ENCODE measurements around the gene TNKS1BP1.

TNKS1BP1 gene, protein sequence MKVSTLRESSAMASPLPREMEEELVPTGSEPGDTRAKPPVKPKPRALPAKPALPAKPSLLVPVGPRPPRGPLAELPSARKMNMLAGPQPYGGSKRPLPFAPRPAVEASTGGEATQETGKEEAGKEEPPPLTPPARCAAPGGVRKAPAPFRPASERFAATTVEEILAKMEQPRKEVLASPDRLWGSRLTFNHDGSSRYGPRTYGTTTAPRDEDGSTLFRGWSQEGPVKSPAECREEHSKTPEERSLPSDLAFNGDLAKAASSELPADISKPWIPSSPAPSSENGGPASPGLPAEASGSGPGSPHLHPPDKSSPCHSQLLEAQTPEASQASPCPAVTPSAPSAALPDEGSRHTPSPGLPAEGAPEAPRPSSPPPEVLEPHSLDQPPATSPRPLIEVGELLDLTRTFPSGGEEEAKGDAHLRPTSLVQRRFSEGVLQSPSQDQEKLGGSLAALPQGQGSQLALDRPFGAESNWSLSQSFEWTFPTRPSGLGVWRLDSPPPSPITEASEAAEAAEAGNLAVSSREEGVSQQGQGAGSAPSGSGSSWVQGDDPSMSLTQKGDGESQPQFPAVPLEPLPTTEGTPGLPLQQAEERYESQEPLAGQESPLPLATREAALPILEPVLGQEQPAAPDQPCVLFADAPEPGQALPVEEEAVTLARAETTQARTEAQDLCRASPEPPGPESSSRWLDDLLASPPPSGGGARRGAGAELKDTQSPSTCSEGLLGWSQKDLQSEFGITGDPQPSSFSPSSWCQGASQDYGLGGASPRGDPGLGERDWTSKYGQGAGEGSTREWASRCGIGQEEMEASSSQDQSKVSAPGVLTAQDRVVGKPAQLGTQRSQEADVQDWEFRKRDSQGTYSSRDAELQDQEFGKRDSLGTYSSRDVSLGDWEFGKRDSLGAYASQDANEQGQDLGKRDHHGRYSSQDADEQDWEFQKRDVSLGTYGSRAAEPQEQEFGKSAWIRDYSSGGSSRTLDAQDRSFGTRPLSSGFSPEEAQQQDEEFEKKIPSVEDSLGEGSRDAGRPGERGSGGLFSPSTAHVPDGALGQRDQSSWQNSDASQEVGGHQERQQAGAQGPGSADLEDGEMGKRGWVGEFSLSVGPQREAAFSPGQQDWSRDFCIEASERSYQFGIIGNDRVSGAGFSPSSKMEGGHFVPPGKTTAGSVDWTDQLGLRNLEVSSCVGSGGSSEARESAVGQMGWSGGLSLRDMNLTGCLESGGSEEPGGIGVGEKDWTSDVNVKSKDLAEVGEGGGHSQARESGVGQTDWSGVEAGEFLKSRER (N-terminal part only)

DNA sequence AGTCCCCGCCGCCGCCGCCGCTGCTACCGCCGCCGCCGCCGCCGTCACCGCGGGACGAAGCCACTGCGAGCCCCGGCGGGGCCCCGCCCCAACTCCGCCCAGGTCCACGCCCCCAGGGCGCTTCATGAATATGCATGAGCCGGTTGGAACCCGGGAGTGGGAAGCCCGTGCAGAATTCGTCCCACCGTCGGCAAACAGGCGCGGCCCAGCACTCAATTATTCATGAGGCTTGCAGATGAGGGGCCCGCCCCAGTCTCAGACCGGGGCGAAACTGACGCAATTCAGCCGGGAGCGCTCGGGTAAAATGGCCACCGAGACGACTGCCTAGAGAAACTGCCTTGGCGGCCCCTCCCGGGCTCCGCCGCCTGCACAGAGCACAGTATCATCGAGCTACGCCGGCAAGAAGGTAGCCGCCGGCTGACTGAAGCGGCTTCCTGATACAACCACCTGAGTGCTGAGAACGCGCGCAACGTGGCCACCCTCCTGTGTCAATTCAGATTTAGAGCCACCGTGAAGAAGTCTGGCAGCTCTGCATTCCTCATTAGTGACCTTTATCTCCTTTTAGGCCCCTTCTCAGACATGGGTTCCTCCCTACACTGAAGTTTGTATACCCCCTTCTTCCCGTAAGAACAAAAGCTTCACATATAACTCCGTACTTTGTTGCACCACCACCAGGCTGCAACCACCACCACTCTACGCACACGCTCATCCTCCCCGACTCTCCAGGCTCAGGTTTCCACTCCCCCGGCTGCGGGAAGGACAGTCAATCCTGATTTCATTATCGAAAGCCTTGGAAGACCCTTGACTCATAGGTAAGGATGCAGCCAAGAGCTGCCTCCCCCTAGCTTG is at the start of gene TNKS1BP1:
Gene TNKS1BP1, minus strand, starts transcription at position 67 of the 849 bp plus-strand sequence. CDS start 3,067 bp downstream, outside the sequence.
- Histone ChIP-seq H3K9me3 (ENCODE audit: control insufficient read depth in 5 of 5, low read length in 5 of 5) (no peaks in the 10 kb centered on the region), H3K27ac (ENCODE audit: low read depth, low read length) (peak within 1 kb of the TSS; percentile 96), H3K9ac (ENCODE audit: low read length in 5 of 5) (peak within 1 kb of the TSS; percentile 70 to 97 (median 90)), H3K4me1 (ENCODE audit: control insufficient read depth in 5 of 5, insufficient read depth in 5 of 5, low read length in 5 of 5) (peaks cover 24 to 60% (median 54%) of the 10 kb centered on the region in 5 donors), H3K4me3 (ENCODE audit: low read depth in 1 of 5, low read length in 5 of 5) (peak within 1 kb of the TSS; percentile 80 to 95 (median 85)), H3K36me3 (ENCODE audit: control insufficient read depth in 5 of 5, insufficient read depth in 5 of 5, low read length in 5 of 5) (peaks cover 3 to 50% (median 40%) of the 10 kb centered on the region in 5 donors), H3K27me3 (ENCODE audit: control insufficient read depth in 5 of 5, insufficient read depth in 4 of 5, low read length in 5 of 5) (peaks cover 0 to 4% (median 0%) of the 10 kb centered on the region in 5 donors)

DNA sequence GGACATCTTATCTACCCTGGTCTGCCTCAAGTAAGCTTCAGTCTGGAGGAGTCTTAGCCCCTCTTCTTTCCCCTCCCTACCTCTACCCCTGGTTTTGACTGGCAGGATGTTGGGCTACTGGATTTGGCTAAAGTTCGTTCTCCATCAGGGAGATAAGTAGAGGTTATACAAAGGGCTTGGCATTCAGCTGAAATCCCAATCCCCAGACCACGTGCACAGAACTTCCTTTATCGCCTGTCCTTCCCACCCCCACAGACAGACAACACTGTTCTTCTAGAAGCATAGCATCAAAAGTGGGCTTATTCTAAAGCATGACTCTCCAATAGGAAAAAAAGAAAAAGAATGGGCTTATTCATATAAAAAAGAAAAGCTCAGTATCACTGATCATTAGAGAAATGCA is 48.4 kb upstream of the TNKS1BP1 start:
- H3K27me3 ChIP-seq (ENCODE audit: control insufficient read depth in 5 of 5, insufficient read depth in 4 of 5, low read length in 5 of 5): peaks cover 0 to 13% (median 6%) of the 10 kb centered on the region in 5 donors
- H3K27ac ChIP-seq (ENCODE audit: low read depth, low read length): no peak overlapping the region
- H3K4me3 ChIP-seq (ENCODE audit: low read depth in 1 of 5, low read length in 5 of 5): no peak overlapping the region
- peaks cover 0 to 32% (median 5%) of the 10 kb centered on the region in 5 donors for H3K4me1 ChIP-seq (ENCODE audit: control insufficient read depth in 5 of 5, insufficient read depth in 5 of 5, low read length in 5 of 5)
- H3K9me3 ChIP-seq (ENCODE audit: control insufficient read depth in 5 of 5, low read length in 5 of 5): no peaks in the 10 kb centered on the region
- no peaks in the 10 kb centered on the region for H3K36me3 ChIP-seq (ENCODE audit: control insufficient read depth in 5 of 5, insufficient read depth in 5 of 5, low read length in 5 of 5)
- H3K9ac ChIP-seq (ENCODE audit: low read length in 5 of 5): no peak overlapping the region

DNA sequence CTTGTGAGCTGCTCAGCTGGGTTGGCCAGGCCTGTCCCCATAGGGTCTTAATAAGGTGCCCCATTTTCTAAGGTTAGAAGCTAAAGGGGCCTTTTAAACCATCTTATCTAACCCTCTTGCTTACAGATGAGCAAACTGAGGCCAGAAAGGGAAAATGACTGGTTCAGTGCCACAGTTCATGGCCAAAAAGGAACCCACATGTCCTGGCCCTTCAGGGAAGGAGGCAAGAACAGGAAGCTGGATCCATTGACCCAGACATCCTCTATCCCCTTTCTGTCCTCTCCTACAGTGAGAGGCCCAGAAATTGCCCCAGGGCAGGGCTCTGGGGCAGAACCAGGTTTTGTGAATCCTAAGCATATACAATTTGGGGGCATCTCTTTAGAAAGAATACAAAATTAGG is 46.2 kb upstream of the TNKS1BP1 start:
- Histone ChIP-seq H3K27ac (ENCODE audit: low read depth, low read length) (no peak overlapping the region), H3K4me3 (ENCODE audit: low read depth in 1 of 5, low read length in 5 of 5) (no peak overlapping the region), H3K4me1 (ENCODE audit: control insufficient read depth in 5 of 5, insufficient read depth in 5 of 5, low read length in 5 of 5) (peaks cover 0 to 33% (median 5%) of the 10 kb centered on the region in 5 donors), H3K27me3 (ENCODE audit: control insufficient read depth in 5 of 5, insufficient read depth in 4 of 5, low read length in 5 of 5) (peaks cover 0 to 2% (median 0%) of the 10 kb centered on the region in 5 donors), H3K36me3 (ENCODE audit: control insufficient read depth in 5 of 5, insufficient read depth in 5 of 5, low read length in 5 of 5) (no peaks in the 10 kb centered on the region), H3K9ac (ENCODE audit: low read length in 5 of 5) (no peak overlapping the region), H3K9me3 (ENCODE audit: control insufficient read depth in 5 of 5, low read length in 5 of 5) (no peaks in the 10 kb centered on the region)

DNA sequence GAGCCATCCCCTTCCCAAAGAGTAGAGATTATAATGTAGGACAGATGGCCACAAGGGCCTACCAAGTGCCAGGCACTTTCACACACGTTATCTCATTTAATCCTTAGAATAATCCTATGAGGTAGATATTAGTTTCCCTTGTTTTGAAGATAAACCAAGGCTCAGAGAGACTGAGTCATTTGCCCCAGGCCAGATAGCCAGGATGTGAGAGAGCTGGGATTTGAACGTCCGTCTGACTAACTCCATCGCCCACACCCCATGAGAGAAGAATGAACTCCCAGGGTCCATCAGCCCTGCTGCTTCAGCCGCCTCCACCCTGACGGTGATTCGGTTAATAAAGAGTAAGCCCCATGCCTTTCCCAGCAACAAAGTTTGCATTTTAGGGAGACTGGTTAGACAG is 45.5 kb upstream of the TNKS1BP1 start:
- Histone ChIP-seq H3K4me1 (ENCODE audit: control insufficient read depth in 5 of 5, insufficient read depth in 5 of 5, low read length in 5 of 5) (peaks cover 0 to 28% (median 4%) of the 10 kb centered on the region in 5 donors), H3K9me3 (ENCODE audit: control insufficient read depth in 5 of 5, low read length in 5 of 5) (no peaks in the 10 kb centered on the region), H3K27me3 (ENCODE audit: control insufficient read depth in 5 of 5, insufficient read depth in 4 of 5, low read length in 5 of 5) (peaks cover 0 to 2% (median 0%) of the 10 kb centered on the region in 5 donors), H3K36me3 (ENCODE audit: control insufficient read depth in 5 of 5, insufficient read depth in 5 of 5, low read length in 5 of 5) (no peaks in the 10 kb centered on the region), H3K4me3 (ENCODE audit: low read depth in 1 of 5, low read length in 5 of 5) (no peak overlapping the region), H3K27ac (ENCODE audit: low read depth, low read length) (no peak overlapping the region), H3K9ac (ENCODE audit: low read length in 5 of 5) (no peak overlapping the region)

DNA sequence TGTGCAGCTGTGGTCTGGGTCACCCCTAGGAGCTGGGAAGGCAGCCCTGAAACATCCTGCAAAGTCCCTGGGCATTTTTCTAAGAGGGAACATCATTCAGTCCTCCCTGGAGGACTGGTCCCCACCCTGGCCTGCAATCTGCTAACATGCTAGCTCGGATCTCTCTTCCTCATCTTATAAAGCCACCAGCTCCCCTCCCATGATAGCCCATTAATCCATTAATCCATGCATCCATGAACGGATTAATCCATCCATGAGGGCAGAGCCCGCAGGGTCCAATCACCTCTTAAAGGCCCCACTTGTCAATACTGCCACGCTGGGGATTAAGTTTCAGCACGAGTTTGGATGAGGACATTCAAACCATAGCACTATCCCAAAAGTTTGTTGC is 44.1 kb upstream of the TNKS1BP1 start:
- Histone ChIP-seq H3K27me3 (ENCODE audit: control insufficient read depth in 5 of 5, insufficient read depth in 4 of 5, low read length in 5 of 5) (peaks cover 0 to 2% (median 0%) of the 10 kb centered on the region in 5 donors), H3K9me3 (ENCODE audit: control insufficient read depth in 5 of 5, low read length in 5 of 5) (no peaks in the 10 kb centered on the region), H3K9ac (ENCODE audit: low read length in 5 of 5) (no peak overlapping the region), H3K27ac (ENCODE audit: low read depth, low read length) (no peak overlapping the region), H3K36me3 (ENCODE audit: control insufficient read depth in 5 of 5, insufficient read depth in 5 of 5, low read length in 5 of 5) (no peaks in the 10 kb centered on the region), H3K4me1 (ENCODE audit: control insufficient read depth in 5 of 5, insufficient read depth in 5 of 5, low read length in 5 of 5) (peaks cover 0 to 24% (median 4%) of the 10 kb centered on the region in 5 donors), H3K4me3 (ENCODE audit: low read depth in 1 of 5, low read length in 5 of 5) (no peak overlapping the region)

DNA sequence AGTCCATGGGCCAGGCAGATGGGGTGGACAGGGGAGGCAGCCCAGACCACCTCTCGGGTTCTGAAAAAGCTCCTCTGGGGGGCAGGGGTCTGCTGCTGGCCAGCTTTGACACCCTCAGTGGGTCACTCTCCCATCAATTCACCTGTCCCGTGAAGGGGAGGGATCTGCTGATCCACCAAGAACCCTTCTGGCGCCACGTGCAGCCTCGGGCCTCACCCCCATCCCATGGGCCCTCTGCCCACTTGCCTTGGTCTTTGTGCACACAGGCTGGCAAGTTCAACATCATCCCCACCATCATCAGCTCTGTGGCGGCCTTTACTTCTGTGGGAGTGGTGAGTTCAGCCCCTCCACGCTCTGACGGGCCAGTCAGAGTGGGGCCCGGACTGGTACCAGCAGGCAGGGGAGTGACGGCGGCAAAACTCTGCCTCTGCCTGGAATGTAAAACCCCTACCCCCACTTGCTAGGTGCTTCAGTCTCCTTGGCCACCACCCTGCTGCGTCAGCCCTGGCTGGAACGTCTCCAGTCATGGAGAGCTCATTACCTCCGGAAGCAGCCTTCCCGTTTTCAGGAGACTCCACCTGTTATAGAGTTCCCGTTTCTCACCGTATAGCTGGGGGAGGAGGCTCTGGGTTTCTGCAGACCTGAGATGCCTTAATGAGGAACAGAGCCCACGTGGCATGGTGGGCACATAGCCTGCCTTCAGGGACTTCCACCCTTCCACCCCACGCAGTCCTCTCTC is 43.5 kb upstream of the TNKS1BP1 start:
- H3K4me3 ChIP-seq (ENCODE audit: low read depth in 1 of 5, low read length in 5 of 5): no peak overlapping the region
- peaks cover 0 to 22% (median 4%) of the 10 kb centered on the region in 5 donors for H3K4me1 ChIP-seq (ENCODE audit: control insufficient read depth in 5 of 5, insufficient read depth in 5 of 5, low read length in 5 of 5)
- peaks cover 0 to under 1% (median 0%) of the 10 kb centered on the region in 5 donors for H3K9me3 ChIP-seq (ENCODE audit: control insufficient read depth in 5 of 5, low read length in 5 of 5)
- H3K27me3 ChIP-seq (ENCODE audit: control insufficient read depth in 5 of 5, insufficient read depth in 4 of 5, low read length in 5 of 5): peaks cover 0 to 2% (median 0%) of the 10 kb centered on the region in 5 donors
- H3K36me3 ChIP-seq (ENCODE audit: control insufficient read depth in 5 of 5, insufficient read depth in 5 of 5, low read length in 5 of 5): no peaks in the 10 kb centered on the region
- no peak overlapping the region for H3K9ac ChIP-seq (ENCODE audit: low read length in 5 of 5)
- no peak overlapping the region for H3K27ac ChIP-seq (ENCODE audit: low read depth, low read length)

DNA sequence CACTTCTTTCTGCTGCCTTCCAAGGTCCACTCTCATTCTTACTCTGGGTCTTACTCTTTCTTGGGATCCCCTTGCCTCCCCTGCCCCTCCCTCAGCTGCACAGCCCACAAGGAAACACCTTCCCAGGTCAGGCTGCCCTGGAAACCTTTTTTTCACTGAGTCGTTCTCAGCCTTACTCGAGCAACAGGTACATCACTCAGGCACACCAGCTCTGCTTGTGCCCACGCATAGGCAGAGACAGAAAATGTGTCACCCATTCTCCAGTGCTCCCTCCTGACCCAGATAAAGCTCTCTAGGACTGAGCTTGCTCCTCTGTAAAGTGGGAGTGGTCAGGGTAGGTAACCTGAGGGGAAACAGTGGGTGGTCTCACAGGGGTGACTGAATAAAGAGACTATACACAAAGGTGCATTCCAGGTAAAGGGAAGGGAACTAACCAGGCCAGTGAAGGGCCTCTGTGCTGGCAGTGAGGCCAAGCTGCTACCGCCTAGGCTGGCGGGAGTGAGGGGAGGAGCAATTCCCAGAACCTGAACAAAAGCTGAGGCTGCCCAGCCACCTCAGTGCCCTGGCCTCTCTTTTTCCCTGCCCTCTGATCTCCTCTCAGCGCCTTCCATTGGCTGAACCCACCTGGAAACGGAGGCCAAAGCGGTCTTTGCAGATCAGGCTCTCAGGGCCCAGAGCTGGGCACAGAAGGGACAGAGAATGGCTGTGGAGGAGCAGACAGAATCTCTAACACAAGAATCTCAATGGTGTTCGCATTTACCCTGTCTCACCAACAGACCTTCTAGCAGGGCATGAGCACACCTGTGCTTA is 40.3 kb upstream of the TNKS1BP1 start:
- H3K27me3 ChIP-seq (ENCODE audit: control insufficient read depth in 5 of 5, insufficient read depth in 4 of 5, low read length in 5 of 5): peaks cover 0 to 5% (median 0%) of the 10 kb centered on the region in 5 donors
- no peak overlapping the region for H3K27ac ChIP-seq (ENCODE audit: low read depth, low read length)
- no peak overlapping the region for H3K4me3 ChIP-seq (ENCODE audit: low read depth in 1 of 5, low read length in 5 of 5)
- peaks cover 0 to 10% (median 0%) of the 10 kb centered on the region in 5 donors for H3K4me1 ChIP-seq (ENCODE audit: control insufficient read depth in 5 of 5, insufficient read depth in 5 of 5, low read length in 5 of 5)
- no peaks in the 10 kb centered on the region for H3K36me3 ChIP-seq (ENCODE audit: control insufficient read depth in 5 of 5, insufficient read depth in 5 of 5, low read length in 5 of 5)
- peaks cover 0 to 2% (median 0%) of the 10 kb centered on the region in 5 donors for H3K9me3 ChIP-seq (ENCODE audit: control insufficient read depth in 5 of 5, low read length in 5 of 5)
- no peak overlapping the region for H3K9ac ChIP-seq (ENCODE audit: low read length in 5 of 5)
